ENCODE data around the gene TBKBP1.
"Not testable (repeated sequence)": the region's sequence is repeated elsewhere in the genome, so short reads cannot be mapped to it uniquely, and the experiment has no call there.

Gene TBKBP1

DNA sequence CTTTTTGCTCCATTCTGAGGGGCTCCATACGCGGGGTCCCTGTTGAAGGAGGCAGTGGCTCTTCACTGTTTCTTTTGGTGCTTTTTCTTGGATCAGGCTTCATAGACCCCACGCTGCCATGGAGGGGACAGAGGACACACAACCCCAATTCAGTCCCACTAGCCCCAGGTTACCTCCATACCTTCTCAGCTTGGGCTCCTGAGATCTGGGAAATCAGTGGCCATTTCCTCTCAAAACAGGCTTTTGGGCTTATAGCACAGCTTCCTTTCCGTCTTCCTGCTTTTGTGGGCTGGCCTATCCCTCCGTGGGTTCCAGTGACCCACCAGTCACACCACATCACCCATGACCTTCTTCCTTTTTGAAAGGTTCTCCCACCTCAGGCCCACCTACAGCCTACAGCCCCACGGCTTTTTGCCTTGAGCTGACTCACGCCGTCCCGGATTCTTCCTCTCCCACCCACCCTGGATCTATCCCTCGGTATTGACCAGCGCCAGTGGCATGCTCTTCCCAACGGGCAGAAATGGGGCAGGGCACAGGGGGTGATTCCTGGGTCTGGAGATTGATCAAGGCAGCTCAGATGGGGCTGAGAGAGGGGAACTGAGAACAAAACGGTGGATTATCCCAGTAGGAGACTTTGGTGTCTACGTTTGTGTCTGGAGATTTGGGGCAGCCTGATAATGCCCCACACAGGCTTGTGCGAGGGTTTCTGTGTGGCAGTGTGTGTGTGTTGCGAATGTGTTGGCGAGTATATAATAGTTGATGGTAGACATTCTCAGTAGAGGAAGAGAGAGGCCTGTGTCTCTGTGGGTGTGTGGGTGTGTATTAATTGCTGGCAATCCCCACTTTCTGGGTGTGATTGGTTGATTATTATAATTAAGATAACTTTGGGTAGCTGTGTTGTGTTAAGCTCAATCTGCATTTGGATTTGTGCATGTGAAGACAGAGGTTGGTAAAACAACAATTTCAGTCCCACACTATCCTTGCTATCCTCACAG is 42.8 kb downstream of the TBKBP1 start:
- Histone ChIP-seq H3K4me3 (ENCODE audit: control insufficient read depth in 1 of 7, extremely low read depth in 1 of 7, insufficient read depth in 4 of 7, low read depth in 2 of 7, low read length in 6 of 7) (no peak overlapping the region), H3K36me3 (ENCODE audit: control insufficient read depth in 4 of 4, insufficient read depth in 4 of 4, low read length in 3 of 4) (no peaks in the 10 kb centered on the region), H3K4me1 (ENCODE audit: control extremely low read depth in 1 of 4, control insufficient read depth in 4 of 4, insufficient read depth in 4 of 4, low read length in 3 of 4) (peaks cover 0 to 26% (median 25%) of the 10 kb centered on the region in 4 experiments), H3K9me3 (ENCODE audit: control extremely low read depth in 1 of 5, control insufficient read depth in 4 of 5, insufficient read depth in 2 of 5, low read depth in 1 of 5, low read length in 4 of 5) (no peaks in the 10 kb centered on the region), H3K27me3 (replicated peaks in 2 of 5; ENCODE audit: control insufficient read depth in 4 of 5, insufficient read depth in 5 of 5, low read length in 4 of 5) (peaks cover 0 to 24% (median 12%) of the 10 kb centered on the region in 5 experiments), H3K27ac (ENCODE audit: insufficient read depth in 1 of 2, low read depth in 1 of 2, low read length in 2 of 2, poor library complexity in 1 of 2, severe bottlenecking in 2 of 2) (no peak overlapping the region)
- no peak for DNase-seq
- WGBS (ENCODE audit: insufficient coverage) = 91% methylated on average over 12 of the region's 17 CpGs
- ChIA-PET POLR2A (interaction anchor here (0.6 kb wide), 2 partner anchors 8 to 559 kb away, joined by 3 read pairs; no protein-coding TSS in a partner anchor), CTCF (interaction anchor here (0.6 to 3.3 kb wide), 4 partner anchors 10 to 72 kb away, joined by 3 to 17 read pairs (median 5); no protein-coding TSS in a partner anchor)

DNA sequence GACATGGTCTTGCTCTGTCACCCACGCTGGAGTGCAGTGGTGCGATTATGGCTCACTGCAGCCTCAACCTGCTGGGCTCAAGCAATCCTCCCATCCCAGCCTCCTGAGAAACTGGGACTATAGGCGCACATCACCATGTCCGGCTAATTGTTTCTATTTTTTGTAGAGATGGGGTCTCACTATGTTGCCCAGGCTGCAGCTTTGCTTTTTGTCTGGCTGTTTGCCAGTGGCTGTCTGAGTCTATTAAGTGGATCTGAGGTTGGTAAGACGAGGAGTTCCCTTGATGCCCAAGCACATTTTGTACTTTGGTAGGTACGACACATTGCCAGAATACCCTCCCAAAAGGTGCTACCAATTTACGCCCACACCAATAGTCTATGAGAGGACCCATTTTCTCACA is 44.2 kb downstream of the TBKBP1 start:
- Histone ChIP-seq H3K36me3 (ENCODE audit: control insufficient read depth in 4 of 4, insufficient read depth in 4 of 4, low read length in 3 of 4) (no peaks in the 10 kb centered on the region), H3K27ac (ENCODE audit: insufficient read depth in 1 of 2, low read depth in 1 of 2, low read length in 2 of 2, poor library complexity in 1 of 2, severe bottlenecking in 2 of 2) (no peak overlapping the region), H3K4me1 (ENCODE audit: control extremely low read depth in 1 of 4, control insufficient read depth in 4 of 4, insufficient read depth in 4 of 4, low read length in 3 of 4) (peaks cover 0 to 20% (median 18%) of the 10 kb centered on the region in 4 experiments), H3K4me3 (ENCODE audit: control insufficient read depth in 1 of 7, extremely low read depth in 1 of 7, insufficient read depth in 4 of 7, low read depth in 2 of 7, low read length in 6 of 7) (no peak overlapping the region), H3K27me3 (replicated peaks in 2 of 5; ENCODE audit: control insufficient read depth in 4 of 5, insufficient read depth in 5 of 5, low read length in 4 of 5) (peaks cover 0 to 24% (median 10%) of the 10 kb centered on the region in 5 experiments), H3K9me3 (ENCODE audit: control extremely low read depth in 1 of 5, control insufficient read depth in 4 of 5, insufficient read depth in 2 of 5, low read depth in 1 of 5, low read length in 4 of 5) (no peaks in the 10 kb centered on the region)
- POLR2A ChIA-PET = no interaction called here
- 97% methylated on average over 6 of the region's 7 CpGs for WGBS (ENCODE audit: insufficient coverage)
- no peak for DNase-seq
- CTCF ChIA-PET = interaction anchor here (1.2 to 9.1 kb wide), 3 partner anchors 31 to 74 kb away, joined by 3 to 102 read pairs (median 17); partner anchors contain the start of gene TBKBP1

DNA sequence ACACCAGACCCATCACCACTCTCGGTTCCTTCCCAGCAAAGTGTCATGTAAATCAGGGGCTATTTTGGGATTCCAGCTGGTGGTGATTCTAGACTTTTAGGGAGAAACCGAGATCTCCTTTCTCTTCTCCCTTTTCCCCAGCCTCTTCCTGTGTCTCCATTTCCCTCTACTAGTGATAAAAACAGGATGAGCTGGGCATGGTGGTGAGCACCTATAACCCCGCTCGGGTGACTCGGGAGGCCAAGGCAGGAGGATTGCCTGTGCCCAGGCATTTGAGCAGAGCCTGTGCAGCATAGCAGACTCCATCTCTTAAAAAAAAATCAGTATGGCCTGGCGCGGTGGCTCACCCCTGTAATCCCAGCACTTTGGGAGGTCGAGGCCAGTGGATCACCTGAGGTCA is 45.2 kb downstream of the TBKBP1 start:
- WGBS (ENCODE audit: insufficient coverage) = 98% methylated on average over 7 of the region's 8 CpGs
- H3K27me3 ChIP-seq (replicated peaks in 2 of 5; ENCODE audit: control insufficient read depth in 4 of 5, insufficient read depth in 5 of 5, low read length in 4 of 5) = peaks cover 0 to 19% (median 9%) of the 10 kb centered on the region in 5 experiments
- H3K36me3 ChIP-seq (ENCODE audit: control insufficient read depth in 4 of 4, insufficient read depth in 4 of 4, low read length in 3 of 4) = no peaks in the 10 kb centered on the region
- H3K9me3 ChIP-seq (ENCODE audit: control extremely low read depth in 1 of 5, control insufficient read depth in 4 of 5, insufficient read depth in 2 of 5, low read depth in 1 of 5, low read length in 4 of 5) = no peaks in the 10 kb centered on the region
- H3K4me3 ChIP-seq (ENCODE audit: control insufficient read depth in 1 of 7, extremely low read depth in 1 of 7, insufficient read depth in 4 of 7, low read depth in 2 of 7, low read length in 6 of 7) = no peak overlapping the region
- no peak overlapping the region for H3K27ac ChIP-seq (ENCODE audit: insufficient read depth in 1 of 2, low read depth in 1 of 2, low read length in 2 of 2, poor library complexity in 1 of 2, severe bottlenecking in 2 of 2)
- no peak for DNase-seq
- POLR2A ChIA-PET = no interaction called here
- CTCF ChIA-PET = interaction anchor here (1.1 to 9.1 kb wide), 3 partner anchors 21 to 75 kb away, joined by 3 to 102 read pairs (median 77); partner anchors contain the start of gene TBKBP1
- H3K4me1 ChIP-seq (ENCODE audit: control extremely low read depth in 1 of 4, control insufficient read depth in 4 of 4, insufficient read depth in 4 of 4, low read length in 3 of 4) = peaks cover 0 to 11% (median 8%) of the 10 kb centered on the region in 4 experiments

DNA sequence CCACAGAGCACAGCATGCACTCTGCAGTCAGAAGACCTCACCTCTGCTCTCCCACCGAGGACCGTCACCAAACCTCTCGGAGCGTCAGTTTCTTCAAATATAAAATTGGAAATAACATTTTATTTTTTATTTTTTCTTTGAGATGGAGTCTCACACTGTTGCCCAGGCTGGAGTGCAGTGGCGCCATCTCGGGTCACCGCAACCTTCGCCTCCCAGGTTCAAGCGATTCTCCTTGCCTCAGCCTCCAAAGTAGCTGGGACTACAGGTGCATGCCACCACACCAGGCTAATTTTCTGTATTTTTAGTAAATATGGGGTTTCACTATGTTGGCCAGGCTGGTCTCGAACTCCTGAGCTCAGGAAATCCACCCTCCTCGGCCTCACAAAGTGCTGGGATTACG is 46.0 kb downstream of the TBKBP1 start:
- DNase-seq; POLR2A ChIA-PET; H3K36me3 ChIP-seq (ENCODE audit: control insufficient read depth in 4 of 4, insufficient read depth in 4 of 4, low read length in 3 of 4); H3K27ac ChIP-seq (ENCODE audit: insufficient read depth in 1 of 2, low read depth in 1 of 2, low read length in 2 of 2, poor library complexity in 1 of 2, severe bottlenecking in 2 of 2); H3K9me3 ChIP-seq (ENCODE audit: control extremely low read depth in 1 of 5, control insufficient read depth in 4 of 5, insufficient read depth in 2 of 5, low read depth in 1 of 5, low read length in 4 of 5); H3K4me3 ChIP-seq (ENCODE audit: control insufficient read depth in 1 of 7, extremely low read depth in 1 of 7, insufficient read depth in 4 of 7, low read depth in 2 of 7, low read length in 6 of 7): not testable (repeated sequence)
- CTCF ChIA-PET = interaction anchor here (0.9 to 9.1 kb wide), 7 partner anchors 13 to 76 kb away, joined by 3 to 102 read pairs (median 3); partner anchors contain the start of gene TBKBP1
- Histone ChIP-seq H3K27me3 (replicated peaks in 2 of 5; ENCODE audit: control insufficient read depth in 4 of 5, insufficient read depth in 5 of 5, low read length in 4 of 5) (peaks cover 0 to 14% (median 5%) of the 10 kb centered on the region in 5 experiments), H3K4me1 (ENCODE audit: control extremely low read depth in 1 of 4, control insufficient read depth in 4 of 4, insufficient read depth in 4 of 4, low read length in 3 of 4) (peaks cover 0 to 12% (median 9%) of the 10 kb centered on the region in 4 experiments)
- 93% methylated on average over 8 of the region's 12 CpGs for WGBS (ENCODE audit: insufficient coverage)

DNA sequence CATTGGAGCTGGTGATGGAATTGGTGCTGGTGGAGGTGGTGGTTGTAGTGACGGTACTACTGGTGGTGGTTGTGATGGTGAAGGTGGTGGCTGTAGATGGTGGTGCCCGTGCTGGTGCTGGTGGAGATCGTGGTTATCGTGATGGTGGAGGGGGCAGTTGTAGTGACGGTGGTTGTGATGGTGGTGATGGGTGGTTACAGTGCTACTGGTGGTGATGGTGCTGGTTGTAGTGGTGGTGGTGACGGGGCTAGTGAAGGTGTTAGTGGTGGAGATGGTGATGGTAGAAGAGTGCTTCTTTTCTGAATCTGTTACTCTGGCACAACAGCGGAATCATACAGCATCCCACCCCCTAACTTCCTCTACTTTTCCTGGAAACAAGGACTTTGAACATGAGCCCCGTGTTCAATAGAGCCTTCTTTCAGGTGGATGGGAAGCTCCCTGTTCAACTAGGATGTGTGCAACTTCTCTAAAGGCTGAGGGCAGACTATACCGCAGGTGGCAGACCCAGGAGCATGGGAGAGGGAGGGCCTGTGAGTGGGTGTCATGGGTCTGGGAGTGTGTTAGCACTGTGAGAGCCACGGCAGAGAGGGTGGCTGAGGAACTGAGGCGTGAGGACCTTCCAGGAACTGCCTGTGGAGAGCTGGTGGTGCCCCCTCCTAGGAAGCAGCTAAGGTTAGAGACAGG is 47.3 kb downstream of the TBKBP1 start:
- Histone ChIP-seq H3K27ac (ENCODE audit: insufficient read depth in 1 of 2, low read depth in 1 of 2, low read length in 2 of 2, poor library complexity in 1 of 2, severe bottlenecking in 2 of 2) (no peak overlapping the region), H3K36me3 (ENCODE audit: control insufficient read depth in 4 of 4, insufficient read depth in 4 of 4, low read length in 3 of 4) (no peaks in the 10 kb centered on the region), H3K4me1 (ENCODE audit: control extremely low read depth in 1 of 4, control insufficient read depth in 4 of 4, insufficient read depth in 4 of 4, low read length in 3 of 4) (peaks cover 6 to 22% (median 16%) of the 10 kb centered on the region in 4 experiments), H3K27me3 (replicated peaks in 2 of 5; ENCODE audit: control insufficient read depth in 4 of 5, insufficient read depth in 5 of 5, low read length in 4 of 5) (peaks cover 0 to 4% (median 0%) of the 10 kb centered on the region in 5 experiments), H3K9me3 (ENCODE audit: control extremely low read depth in 1 of 5, control insufficient read depth in 4 of 5, insufficient read depth in 2 of 5, low read depth in 1 of 5, low read length in 4 of 5) (no peaks in the 10 kb centered on the region), H3K4me3 (ENCODE audit: control insufficient read depth in 1 of 7, extremely low read depth in 1 of 7, insufficient read depth in 4 of 7, low read depth in 2 of 7, low read length in 6 of 7) (no peak overlapping the region)
- DNase-seq = no peak
- 98% methylated on average over 8 of the region's 11 CpGs for WGBS (ENCODE audit: insufficient coverage)
- CTCF ChIA-PET = interaction anchor here (0.8 to 9.1 kb wide), 14 partner anchors 8 to 92 kb away, joined by 3 to 102 read pairs (median 3); partner anchors contain the start of genes KPNB1, TBKBP1 and TBX21
- POLR2A ChIA-PET = interaction anchor here (0.6 to 0.7 kb wide), 2 partner anchors 65 to 105 kb away, joined by 3 to 4 read pairs; no protein-coding TSS in a partner anchor

DNA sequence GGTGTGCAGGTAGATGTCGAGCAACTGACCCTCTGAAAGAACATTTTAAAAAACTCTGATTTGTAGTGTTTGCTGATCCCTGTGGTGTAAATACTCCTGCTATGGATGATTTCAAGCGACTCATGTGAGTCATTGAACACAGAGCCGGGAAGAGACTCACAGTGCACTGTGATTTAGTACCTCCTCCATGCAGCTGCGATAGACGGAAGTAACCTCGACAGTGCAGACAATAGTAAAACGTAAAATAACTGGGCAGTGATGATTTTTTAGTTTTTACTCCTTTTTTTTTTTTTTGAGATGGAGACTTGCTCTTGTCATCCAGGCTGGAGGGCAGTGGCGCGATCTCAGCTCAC is 47.8 kb downstream of the TBKBP1 start:
- H3K27me3 ChIP-seq (replicated peaks in 2 of 5; ENCODE audit: control insufficient read depth in 4 of 5, insufficient read depth in 5 of 5, low read length in 4 of 5) = peaks cover 0 to 4% (median 0%) of the 10 kb centered on the region in 5 experiments
- peaks cover 6 to 22% (median 16%) of the 10 kb centered on the region in 4 experiments for H3K4me1 ChIP-seq (ENCODE audit: control extremely low read depth in 1 of 4, control insufficient read depth in 4 of 4, insufficient read depth in 4 of 4, low read length in 3 of 4)
- CTCF ChIA-PET = interaction anchor here (0.8 to 9.1 kb wide), 12 partner anchors 9 to 92 kb away, joined by 3 to 102 read pairs (median 4); partner anchors contain the start of genes KPNB1, TBKBP1 and TBX21
- POLR2A ChIA-PET = interaction anchor here (0.6 kb wide), 1 partner anchor 65 kb away, joined by 4 read pairs; no protein-coding TSS in a partner anchor
- 94% methylated on average over 7 of the region's 9 CpGs for WGBS (ENCODE audit: insufficient coverage)
- no peaks in the 10 kb centered on the region for H3K9me3 ChIP-seq (ENCODE audit: control extremely low read depth in 1 of 5, control insufficient read depth in 4 of 5, insufficient read depth in 2 of 5, low read depth in 1 of 5, low read length in 4 of 5)
- no peak for DNase-seq
- no peak overlapping the region for H3K4me3 ChIP-seq (ENCODE audit: control insufficient read depth in 1 of 7, extremely low read depth in 1 of 7, insufficient read depth in 4 of 7, low read depth in 2 of 7, low read length in 6 of 7)
- no peaks in the 10 kb centered on the region for H3K36me3 ChIP-seq (ENCODE audit: control insufficient read depth in 4 of 4, insufficient read depth in 4 of 4, low read length in 3 of 4)
- no peak overlapping the region for H3K27ac ChIP-seq (ENCODE audit: insufficient read depth in 1 of 2, low read depth in 1 of 2, low read length in 2 of 2, poor library complexity in 1 of 2, severe bottlenecking in 2 of 2)
